Calu3 (cell line): ENCODE measurements around the gene DMBX1. TPM values are rescaled to one million over a fixed set of nuclear protein-coding genes. Genes with fewer than 3 reads are reported as not detected.

Source experiments
- BruUV-seq: library from RNA; stranded (reverse); fragments of 400-500 nt; replicated peaks from 2 replicates; lab custom pipeline; 2021; lab: Mats Ljungman, UMichigan
- CTCF ChIA-PET: fragments of 300-600 bp; sonication (Branson Sonifier 250); formaldehyde crosslinking; loops from one replicate; lab custom pipeline; 2022; ENCODE audit warnings: antibody characterized with exemption; lab: Charles Lee
- DNase-seq: peaks from one replicate; pipeline ENCODE4 v3.0.0; 2022
- H3K27ac Mint-ChIP-seq: one replicate; pipeline ENCODE4 v1.8.0; 2022; ENCODE audit warnings: mixed read lengths; ENCODE audit not compliant: unreplicated experiment
- H3K27me3 Mint-ChIP-seq: one replicate; pipeline ENCODE4 v1.8.0; 2022; ENCODE audit warnings: mixed read lengths; ENCODE audit not compliant: unreplicated experiment
- H3K36me3 Mint-ChIP-seq: one replicate; pipeline ENCODE4 v1.8.0; 2022; ENCODE audit warnings: mild to moderate bottlenecking, moderate library complexity, mixed read lengths; ENCODE audit not compliant: insufficient read depth, unreplicated experiment
- H3K4me1 Mint-ChIP-seq: one replicate; pipeline ENCODE4 v1.8.0; 2022; ENCODE audit warnings: mild to moderate bottlenecking, low read depth, mixed read lengths; ENCODE audit not compliant: unreplicated experiment
- H3K4me3 Mint-ChIP-seq: one replicate; pipeline ENCODE4 v1.8.0; 2022; ENCODE audit warnings: mild to moderate bottlenecking, low read depth, moderate library complexity, mixed read lengths; ENCODE audit not compliant: unreplicated experiment
- H3K9me3 Mint-ChIP-seq: one replicate; pipeline ENCODE4 v1.8.0; 2022; ENCODE audit warnings: low read depth, mixed read lengths; ENCODE audit not compliant: unreplicated experiment
- intact Hi-C: fragments of 100-400 bp; cut with micrococcal nuclease; formaldehyde crosslinking; loops from one replicate; pipeline ENCODE4 v1.10.0; 2022; ENCODE audit not compliant: unreplicated experiment
- total RNA-seq: library from RNA; stranded (reverse); gene quantifications from 2 replicates; pipeline ENCODE4 v1.2.3, GENCODE V29; 2022
- TF ChIP-seq, protein P1 (sequence below): fragments of 200-600 bp; IDR thresholded peaks from one replicate; pipeline ENCODE4 v1.8.0; 2022; ENCODE audit warnings: antibody characterized with exemption; ENCODE audit not compliant: unreplicated experiment

DMBX1 gene
- total RNA-seq, 1 experiment from 2014 or later = 2.3 TPM

GRCh38 chr1:46464915-46465314, 24.7 kb upstream of the DMBX1 start:
- Mint-ChIP-seq H3K9me3 (no peaks in the 10 kb centered on the region), H3K4me1 (no peaks in the 10 kb centered on the region), H3K4me3 (no peak overlapping the region), H3K36me3 (no peaks in the 10 kb centered on the region), H3K27ac (no peak overlapping the region), H3K27me3 (peaks cover 86% of the 10 kb centered on the region)
- TF ChIP-seq, protein P1, sequence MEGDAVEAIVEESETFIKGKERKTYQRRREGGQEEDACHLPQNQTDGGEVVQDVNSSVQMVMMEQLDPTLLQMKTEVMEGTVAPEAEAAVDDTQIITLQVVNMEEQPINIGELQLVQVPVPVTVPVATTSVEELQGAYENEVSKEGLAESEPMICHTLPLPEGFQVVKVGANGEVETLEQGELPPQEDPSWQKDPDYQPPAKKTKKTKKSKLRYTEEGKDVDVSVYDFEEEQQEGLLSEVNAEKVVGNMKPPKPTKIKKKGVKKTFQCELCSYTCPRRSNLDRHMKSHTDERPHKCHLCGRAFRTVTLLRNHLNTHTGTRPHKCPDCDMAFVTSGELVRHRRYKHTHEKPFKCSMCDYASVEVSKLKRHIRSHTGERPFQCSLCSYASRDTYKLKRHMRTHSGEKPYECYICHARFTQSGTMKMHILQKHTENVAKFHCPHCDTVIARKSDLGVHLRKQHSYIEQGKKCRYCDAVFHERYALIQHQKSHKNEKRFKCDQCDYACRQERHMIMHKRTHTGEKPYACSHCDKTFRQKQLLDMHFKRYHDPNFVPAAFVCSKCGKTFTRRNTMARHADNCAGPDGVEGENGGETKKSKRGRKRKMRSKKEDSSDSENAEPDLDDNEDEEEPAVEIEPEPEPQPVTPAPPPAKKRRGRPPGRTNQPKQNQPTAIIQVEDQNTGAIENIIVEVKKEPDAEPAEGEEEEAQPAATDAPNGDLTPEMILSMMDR = no peak
- no peak for DNase-seq
- CTCF ChIA-PET = interaction anchor here (1.3 kb wide), 1 partner anchor 18 kb away, joined by 3 read pairs; no protein-coding TSS in a partner anchor
- no TSS peak for BruUV-seq
- intact Hi-C loops = no loop called here

GRCh38 chr1:46465981-46466476, 23.6 kb upstream of the DMBX1 start:
- intact Hi-C loops = no loop called here
- H3K4me1 Mint-ChIP-seq = no peaks in the 10 kb centered on the region
- no peak overlapping the region for H3K27ac Mint-ChIP-seq
- no peak for DNase-seq
- no peaks in the 10 kb centered on the region for H3K9me3 Mint-ChIP-seq
- BruUV-seq = no TSS peak
- CTCF ChIA-PET = no interaction called here
- peak overlapping the region; percentile 53 for H3K4me3 Mint-ChIP-seq
- TF ChIP-seq, protein P1 = no peak
- no peaks in the 10 kb centered on the region for H3K36me3 Mint-ChIP-seq
- peaks cover 86% of the 10 kb centered on the region for H3K27me3 Mint-ChIP-seq

GRCh38 chr1:46466477-46467182, 23.0 kb upstream of the DMBX1 start:
- peak overlapping the region; percentile 53 for H3K4me3 Mint-ChIP-seq
- H3K9me3 Mint-ChIP-seq = no peaks in the 10 kb centered on the region
- H3K4me1 Mint-ChIP-seq = no peaks in the 10 kb centered on the region
- H3K36me3 Mint-ChIP-seq = no peaks in the 10 kb centered on the region
- peak; percentile 10 for DNase-seq
- peaks cover 86% of the 10 kb centered on the region for H3K27me3 Mint-ChIP-seq
- CTCF ChIA-PET = no interaction called here
- H3K27ac Mint-ChIP-seq = no peak overlapping the region
- TF ChIP-seq, protein P1 = no peak
- BruUV-seq = no TSS peak
- intact Hi-C loops = no loop called here

DNA sequence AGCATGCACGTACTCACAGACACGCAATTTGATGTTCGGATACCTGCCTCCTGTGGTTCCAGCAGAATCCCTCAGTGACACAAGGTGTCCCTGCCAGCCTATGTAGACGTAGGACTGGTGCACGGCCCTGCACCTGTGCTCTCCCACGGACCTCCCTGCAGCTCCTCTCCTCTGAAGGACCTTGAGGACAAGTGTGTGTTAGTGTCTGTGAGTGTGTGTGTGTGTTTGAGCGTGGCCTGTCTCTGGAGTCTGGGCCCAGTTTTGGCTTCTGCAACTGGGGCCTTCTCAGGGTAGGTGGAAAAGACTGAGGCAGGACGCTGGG, 22.5 kb upstream of the DMBX1 start:
- no TSS peak for BruUV-seq
- peak overlapping the region; percentile 53 for H3K4me3 Mint-ChIP-seq
- peaks cover 86% of the 10 kb centered on the region for H3K27me3 Mint-ChIP-seq
- no peaks in the 10 kb centered on the region for H3K9me3 Mint-ChIP-seq
- CTCF ChIA-PET = no interaction called here
- no peak overlapping the region for H3K27ac Mint-ChIP-seq
- intact Hi-C loops = no loop called here
- TF ChIP-seq, protein P1 = no peak
- H3K36me3 Mint-ChIP-seq = no peaks in the 10 kb centered on the region
- H3K4me1 Mint-ChIP-seq = no peaks in the 10 kb centered on the region
- DNase-seq = no peak
